Measurements from ENCODE around the gene KLF15.

The KLF15 gene

DNA sequence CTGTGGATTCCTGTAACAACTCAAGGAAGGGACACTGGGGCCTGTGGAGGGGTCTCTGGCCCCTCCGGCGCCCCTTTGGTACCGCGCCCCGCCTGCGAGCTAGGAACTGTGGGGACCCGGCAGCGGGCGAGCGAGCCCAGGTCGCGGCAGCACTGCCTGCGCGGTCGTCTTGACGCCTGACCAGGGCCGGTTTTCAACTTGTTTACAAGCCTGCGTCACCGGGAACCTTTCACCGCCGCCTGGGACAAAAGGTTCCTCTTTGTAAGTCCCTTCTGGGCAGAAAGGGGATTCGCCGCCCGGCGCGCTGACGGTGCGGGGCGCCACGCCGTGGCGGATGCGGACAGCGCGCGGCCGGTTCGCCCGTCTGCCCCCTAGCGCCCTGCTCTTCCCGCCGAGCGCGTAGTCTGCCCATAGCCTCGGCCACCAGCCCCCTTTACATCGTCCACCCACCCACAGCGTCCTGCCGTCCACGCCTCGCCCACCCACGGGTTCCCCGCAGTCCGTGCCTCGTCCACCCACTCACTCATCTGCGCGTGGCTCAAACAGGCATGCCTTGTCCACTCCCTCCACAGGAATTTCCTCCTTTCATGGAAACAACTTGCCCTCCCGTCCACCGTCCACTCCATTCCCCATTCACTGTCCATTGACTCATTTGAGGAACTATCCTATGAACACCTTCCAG lies 32.0 kb upstream of the KLF15 start:
- DNase-seq: no peak

DNA sequence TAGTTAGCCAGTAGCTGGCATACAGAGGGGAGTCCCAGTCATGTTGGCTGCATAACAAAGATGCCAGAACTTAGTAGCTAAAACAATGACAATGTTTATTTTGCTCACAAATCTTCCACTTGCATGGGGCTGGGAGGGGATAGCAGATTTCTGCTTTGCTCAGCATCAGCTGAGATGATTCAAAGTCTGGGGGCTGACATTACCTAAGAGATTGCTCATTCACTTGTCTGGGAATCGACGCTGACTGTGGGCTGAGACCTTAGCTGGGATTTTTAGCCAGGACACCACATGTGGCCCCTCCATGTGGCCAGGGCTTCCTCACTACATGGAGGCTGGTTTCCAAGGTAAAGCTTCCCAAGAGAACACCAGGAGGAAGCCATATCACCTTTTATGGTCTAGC lies 24.8 kb upstream of the KLF15 start:
- DNase-seq: no peak

DNA sequence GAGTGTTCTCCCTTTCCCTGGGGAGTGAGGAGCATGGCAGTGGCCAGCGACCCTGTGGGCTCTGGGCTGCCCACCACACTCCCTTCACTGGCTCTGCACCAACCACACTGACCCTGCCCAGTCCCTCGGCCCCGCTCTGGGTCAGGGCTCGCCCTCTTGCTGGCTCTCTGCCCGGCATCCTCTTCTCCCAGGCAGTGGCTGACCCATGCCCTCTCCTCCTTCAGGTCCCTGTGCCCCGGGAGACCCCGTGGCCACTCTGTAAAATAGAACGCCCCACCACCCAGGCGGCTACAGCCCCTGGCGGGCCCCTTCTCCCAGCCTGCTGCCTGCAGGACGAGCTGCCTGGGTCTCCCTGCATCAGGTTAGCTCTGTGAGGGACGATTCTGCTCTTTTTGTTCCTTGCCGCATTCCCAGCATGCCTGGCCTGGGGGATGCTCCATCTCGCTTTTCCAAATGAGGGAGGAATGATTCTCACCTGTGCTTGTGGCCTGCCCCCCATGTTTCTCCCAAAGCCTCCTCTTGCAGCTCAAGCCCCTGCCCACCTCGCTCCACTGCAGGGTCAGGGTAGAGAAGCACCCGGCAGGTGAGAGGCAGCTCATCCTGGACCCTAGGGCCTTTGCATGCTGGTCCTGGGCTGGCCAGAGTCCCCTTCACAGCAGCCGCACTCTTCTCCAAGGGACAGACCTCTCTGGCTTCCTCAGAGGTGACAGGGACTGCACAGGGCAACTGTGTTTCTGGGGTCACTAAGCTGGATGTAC lies 23.0 kb upstream of the KLF15 start:
- DNase-seq: no peak

DNA sequence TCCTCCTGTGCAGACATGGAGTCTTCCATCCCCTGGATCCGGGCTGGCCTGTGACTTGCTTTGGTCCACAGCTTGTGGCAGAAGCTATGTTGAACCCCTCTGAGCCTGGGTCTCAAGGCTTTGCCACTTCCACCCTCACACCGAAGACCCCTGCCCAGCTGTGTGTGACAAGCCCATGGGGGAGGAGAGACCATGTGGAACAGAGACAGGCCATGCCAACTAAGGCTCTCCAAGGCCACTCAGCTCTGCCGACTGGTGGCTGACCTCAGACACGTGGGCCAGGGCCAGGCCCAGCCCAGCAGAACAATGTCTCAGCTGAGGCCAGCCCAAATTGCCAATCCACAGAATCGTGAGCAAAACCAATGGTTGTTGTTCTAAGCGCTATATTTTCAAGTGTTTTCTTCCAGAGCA lies 21.1 kb upstream of the KLF15 start:
- no peak for DNase-seq

DNA sequence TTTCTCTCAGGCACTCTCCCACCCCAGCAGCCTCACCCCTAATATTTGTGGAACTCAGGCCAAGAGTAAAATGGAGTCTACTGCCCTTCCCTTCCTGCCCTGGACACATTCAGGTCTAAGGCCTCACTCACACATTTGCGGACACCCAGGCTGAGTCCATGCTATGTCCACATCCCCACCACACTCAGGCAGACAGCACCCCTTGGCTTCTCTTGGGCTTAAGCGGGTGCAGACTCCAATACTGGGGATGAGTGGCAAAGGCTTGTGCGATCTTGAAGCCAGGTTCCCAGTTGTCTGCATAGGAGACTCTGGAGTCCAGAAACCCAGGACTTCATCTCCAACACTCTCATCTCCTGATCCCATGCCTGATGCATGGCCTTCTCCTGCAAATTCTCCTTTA lies 20.0 kb upstream of the KLF15 start:
- DNase-seq: no peak

DNA sequence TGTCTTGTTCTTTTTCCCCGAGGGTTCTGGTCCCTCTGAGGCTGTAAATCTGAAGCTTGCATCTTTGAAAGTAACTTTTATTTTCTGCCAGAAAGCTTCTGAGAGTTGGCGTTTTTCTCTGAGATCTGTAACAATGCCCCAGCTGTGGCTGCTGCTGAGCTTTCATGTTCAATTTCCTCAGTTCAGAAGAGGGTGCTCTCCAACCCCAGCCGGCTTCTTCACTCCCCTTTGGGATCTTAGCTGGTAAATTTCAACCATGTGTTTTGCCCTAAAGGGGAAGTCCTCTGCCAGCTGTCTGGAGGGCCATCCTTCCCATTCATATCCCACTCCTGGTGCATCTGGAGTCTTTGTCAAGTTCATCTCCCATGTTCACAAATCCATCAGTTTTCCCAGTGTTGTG lies 19.2 kb upstream of the KLF15 start:
- no peak for DNase-seq

DNA sequence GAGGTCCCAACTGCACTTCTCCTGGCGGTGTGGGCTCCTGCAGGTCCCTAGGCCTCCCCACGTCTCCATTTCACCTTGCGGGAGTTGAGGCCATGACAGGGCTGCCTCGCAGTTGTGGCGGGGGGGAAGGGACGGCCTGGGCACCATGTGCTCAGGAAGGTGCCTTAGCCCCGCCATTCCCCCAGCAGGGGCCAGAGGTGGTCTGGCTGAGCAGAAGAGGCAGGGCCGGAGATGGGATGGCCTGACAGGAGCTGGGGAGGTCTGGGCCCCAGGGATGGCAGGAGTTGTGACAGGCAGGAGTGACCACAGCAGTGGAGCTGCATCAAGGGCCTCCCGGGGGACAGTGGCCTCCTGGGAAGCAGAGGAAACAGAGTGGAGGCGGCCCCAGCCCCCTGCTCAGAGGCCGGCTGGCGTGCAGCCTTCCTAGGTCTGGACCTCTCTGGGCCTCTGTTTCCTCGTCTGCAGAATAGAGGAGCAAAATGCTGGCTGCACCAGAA lies 18.7 kb upstream of the KLF15 start:
- no peak for DNase-seq

DNA sequence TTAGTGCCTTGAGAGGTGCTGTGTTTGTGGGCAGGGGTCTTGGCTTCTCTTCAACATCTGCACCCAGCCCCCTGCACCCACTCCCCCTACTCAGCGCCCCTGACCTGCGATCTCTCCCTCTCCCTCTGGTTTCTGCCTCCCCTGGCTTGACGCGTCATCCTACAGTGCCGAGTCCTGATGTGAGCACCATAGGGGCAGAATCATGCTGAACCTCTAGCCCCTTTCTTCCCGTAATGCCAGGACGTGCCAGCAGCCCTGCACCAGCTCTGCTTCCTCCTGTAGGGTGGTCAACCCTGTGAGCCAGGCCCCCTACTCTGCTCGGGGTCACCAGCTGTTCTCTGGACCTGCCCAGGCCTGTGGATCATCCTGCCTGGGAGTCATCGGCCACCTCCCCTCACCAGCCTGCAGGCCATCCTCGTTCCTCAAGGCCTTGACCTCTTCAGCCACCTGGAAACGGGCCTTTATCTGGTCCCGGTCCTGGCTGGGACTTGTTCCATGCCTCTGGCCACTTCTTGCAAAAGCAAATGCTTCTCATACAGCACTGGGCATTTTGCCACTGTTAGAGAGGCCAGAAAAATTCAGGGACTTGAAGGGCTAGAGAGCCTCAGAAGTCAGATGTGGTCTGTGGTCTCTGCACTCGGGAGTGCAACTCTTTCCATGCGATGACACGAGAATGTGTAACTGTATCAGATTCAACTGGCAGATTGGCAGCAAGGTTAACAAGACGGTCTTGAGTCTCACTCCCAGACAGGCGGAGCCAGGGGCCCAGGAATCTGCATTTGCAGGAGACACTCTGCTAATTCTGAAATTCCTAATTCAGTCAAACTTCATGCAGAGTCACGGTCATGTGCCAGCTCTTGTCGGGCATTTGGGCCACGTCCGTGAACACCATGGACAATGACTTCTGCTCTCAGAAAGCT lies 16.7 kb upstream of the KLF15 start:
- no peak for DNase-seq

DNA sequence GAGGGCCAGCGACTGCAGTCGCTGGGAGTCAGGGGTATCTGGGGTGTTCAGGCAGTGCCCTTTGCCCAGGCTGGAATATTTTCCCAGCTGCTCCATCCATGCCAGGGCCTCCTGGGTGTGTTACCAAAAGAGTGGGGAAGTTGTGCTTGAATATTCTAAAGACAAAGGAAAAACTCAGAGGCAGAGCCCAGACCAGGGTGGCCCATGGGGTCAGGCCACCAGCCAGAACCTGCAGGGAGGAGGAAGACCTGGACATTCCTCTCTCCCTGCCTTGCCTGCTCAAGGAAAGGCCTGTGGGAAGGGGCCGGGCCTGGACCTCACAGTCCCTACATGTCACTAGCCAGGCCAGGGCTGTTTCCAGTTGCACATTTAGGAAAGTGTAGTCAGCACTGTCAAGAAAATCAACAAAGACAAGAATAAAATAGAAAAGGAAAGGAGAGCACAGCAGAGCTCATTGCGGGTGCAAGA lies 16.0 kb upstream of the KLF15 start:
- DNase-seq: no peak

DNA sequence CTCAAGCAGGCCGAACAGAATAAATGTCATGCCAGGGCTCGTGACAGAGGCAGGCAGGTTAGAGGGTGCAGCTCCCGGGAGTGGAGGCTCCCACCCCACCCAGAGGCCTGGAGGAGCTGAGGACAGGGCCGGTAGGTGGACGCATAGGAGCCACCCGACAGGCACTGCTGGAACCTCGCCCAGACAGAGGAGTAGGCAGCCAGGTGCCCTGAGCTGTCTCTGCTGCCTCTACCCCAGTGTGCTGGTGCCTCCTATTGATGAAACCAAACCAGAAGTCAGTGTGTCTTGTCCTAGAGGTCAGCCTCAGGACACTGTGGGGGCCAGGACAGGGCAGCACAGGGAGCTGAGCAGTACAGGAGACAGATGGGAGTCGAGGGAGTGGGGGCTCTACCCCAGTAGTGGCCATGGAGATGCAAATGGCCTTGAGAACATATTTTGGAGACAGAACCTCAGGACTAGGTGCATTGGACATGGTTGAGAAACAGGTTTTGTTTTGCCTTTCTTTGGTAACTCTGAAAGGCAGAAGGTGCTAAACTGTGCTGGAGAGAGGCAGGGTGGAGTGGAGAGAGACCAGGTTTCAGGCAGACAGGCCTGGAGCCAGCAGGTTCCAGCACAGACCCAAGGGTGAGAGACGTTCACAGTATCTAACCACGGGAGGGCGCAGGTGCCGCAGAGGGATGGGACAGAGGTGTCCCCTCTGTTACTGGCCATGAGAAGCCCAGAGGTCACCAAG lies 15.4 kb upstream of the KLF15 start:
- DNase-seq: no peak

DNA sequence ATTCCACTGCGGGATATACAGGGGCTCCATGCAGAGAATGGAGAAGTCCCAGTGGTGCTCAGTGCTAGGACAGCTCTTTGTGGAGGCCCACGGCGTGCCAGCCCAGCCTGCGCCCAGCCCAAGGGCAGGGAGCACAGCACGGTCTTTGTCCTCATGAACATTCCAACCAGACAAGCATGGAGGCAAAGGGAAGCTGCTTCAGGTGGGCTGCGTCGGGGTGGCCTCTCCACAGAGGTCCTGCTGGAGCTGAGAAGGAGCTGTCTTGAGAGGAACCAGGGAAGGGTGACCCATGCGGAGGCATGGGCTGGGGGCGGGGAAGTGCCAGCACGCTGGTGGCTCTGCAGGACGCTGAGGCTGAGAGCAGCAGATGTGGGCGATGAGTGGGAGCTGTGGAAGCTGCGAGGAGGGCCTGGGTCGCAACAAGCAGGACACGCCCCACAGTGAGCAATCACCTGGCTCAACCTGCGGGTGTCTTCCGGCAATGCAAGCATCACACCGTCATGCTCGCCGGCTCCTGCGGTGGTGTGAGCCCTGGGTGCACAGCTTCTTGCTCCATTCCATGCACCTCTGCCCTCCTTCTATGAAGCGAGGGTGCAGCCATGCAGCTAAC lies 14.0 kb upstream of the KLF15 start:
- no peak for DNase-seq

DNA sequence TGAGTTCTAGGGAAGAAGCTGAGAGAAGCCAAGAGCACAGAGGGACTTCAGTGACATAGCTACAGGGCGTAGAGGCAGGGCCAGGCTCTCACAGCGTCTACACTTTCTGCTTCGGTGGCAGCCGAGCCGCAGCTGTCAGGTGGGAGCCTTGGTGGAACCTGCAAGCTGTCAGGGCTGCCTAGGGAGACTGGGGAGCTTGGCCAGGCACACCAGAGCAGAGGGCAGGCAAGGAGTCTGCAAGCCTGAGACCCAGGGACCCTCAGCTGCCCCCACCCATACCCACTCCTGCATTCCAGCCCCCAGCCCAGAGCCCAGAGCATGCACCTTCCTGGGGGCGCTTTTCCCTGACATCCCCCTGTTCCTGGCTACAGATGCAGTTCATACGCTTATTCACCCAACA lies 13.4 kb upstream of the KLF15 start:
- DNase-seq: no peak

DNA sequence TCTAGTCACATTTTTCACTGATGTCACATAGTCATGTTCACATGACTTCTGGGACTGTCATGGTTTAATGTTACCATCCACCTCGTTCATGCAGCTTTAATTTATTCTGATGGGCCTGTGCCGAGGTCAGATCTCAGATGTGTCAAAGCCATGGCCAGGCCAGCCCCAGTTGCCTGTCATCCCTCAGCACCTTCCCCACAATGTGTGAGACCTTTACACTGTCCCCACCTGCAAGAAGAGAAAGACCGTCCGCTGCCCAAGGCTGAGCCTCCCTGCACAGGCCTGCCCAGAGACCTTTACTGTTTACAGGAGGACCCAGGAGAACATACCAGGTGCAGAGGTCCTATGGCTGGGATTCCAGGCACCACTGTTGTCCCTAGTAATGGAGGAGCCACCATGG lies 12.8 kb upstream of the KLF15 start:
- no peak for DNase-seq

DNA sequence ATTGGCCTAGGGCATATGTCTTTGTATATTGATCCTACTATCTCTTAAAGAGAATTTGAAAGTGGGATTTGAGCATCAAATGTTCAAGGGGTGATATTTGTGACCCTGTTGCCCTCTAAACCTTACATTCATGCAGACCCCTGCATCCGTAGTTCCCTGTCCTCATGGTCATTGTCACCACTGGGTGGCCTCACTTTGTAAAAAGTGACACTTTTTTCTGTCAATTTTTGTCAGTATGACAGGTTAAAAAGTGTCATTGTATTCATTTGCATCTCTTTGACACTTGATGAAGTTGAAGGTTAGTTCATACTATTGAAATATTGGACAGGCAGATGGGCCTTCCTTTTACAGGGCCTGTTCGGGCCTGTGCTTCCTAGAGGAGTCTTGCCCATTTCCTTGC lies 12.3 kb upstream of the KLF15 start:
- DNase-seq: no peak

DNA sequence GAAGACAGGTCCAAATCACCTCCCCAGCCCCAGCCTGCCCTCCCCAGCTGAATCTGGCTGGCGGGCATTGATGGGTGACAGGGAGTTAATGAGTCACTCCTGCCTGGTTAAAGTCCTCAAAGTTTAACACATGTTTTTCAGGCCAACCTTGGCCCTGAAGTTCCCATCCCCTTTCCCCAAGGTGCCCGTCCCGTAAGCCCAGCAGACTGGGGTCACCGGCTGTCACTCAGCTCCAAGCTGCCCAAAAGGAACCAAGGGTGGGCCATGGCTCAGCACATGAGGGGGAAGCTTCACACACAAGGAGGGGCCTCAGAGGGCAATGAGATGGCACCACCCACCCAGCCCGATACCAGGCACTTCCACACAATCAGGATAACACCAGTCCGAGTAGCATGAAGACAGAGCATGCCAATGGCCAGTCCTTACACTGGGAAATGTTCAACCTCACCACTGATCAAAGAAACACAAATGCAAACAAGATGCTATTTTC lies 10.2 kb upstream of the KLF15 start:
- DNase-seq: no peak

DNA sequence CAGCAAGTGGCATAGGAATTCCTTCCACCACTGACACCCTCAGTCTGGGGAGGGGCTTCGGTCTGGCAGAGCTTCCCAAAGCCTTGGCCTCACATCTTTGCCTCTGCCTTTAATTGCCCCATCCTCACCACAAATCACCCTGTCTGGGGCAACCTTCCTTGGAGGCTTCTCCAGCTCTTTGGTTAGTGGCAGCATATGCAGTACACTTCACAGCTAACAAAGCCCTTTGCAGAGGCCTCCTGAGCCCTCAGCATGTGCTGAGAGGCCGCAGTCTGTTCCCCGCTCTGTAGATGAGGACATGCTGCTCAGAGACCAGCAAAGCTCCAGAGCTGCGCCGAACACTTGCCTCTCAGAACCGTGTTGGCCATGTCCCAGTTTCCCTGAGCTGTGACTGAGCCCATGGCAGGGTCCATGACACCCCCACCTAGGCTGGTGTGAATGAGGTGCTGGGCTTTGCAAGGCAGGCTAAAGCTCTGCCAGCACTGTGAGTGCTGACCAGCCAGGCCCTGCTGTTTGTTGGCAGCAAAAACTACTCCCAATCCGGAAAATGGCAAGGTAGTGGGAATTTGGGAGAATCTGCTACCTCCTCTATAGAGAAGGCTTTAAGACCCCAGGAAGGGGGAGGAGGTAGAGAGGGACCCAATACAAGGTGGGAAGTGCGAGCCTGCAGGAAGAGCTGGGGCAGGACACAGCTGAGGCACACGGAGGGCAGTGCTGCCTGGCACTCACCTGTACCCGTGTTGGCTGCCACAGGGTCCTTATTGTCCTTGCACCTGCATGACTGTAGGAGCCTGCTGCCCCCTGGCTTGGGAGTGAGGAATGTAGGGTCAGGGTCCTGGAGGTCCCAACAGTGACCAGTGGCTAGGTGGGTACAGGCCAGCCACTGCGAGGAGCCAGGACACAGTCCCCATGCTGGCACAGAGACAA lies 8.4 kb upstream of the KLF15 start:
- no peak for DNase-seq

DNA sequence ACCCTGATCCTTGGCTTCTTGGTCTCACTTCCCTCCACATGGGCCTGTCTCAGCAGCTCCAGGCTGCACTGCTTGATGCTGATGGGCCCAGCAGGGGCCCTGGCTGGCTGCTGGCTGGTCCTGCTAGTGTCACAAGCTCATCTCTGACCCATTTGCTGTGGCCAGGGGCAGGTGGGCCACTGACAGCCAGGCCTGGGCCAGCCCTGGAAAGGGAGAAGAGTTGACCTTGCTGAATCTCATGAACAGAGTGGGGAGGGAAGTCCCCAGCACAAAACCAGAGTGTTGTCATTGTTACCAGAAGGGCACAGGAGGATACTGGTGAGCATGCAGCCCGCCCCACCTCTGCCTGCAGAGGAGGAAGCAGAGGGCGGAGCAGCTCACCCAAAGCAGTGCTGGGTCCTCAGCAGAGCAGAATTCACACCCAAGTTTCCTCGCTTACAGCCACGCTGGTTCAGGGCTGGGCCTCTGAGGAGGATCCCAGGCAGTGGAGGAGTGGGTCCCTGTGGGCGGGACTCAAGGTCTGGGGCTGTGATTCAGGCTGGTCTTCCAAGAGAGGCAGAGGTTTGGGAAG lies 7.6 kb upstream of the KLF15 start:
- no peak for DNase-seq

DNA sequence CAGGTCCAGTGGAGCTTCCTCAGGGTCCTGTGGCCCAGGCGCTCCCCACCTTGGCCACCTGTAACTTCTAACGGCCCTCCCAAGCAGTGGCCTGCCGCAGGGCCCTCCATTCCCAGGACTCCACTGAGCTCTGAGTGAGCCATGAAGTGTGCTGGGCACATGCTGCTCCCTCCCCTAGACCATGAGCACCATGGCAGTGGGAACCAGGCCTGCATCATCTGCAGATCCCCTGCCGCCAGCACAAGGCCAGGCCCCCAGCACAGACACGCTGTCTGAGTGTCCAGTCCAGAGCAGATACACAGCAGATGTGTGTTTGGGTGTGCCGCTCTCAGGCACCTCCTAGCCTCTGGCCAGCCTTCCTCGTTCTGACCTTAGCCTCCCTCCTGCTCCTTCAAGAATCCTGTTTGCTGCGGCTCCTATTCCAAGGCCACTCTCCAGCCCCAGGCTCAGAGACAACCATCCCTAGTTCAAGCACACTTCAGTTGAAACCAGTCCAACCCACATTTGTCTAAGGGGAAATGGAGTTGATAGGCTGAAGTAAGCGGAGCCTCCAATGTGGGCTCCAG lies 7.0 kb upstream of the KLF15 start:
- DNase-seq: no peak

DNA sequence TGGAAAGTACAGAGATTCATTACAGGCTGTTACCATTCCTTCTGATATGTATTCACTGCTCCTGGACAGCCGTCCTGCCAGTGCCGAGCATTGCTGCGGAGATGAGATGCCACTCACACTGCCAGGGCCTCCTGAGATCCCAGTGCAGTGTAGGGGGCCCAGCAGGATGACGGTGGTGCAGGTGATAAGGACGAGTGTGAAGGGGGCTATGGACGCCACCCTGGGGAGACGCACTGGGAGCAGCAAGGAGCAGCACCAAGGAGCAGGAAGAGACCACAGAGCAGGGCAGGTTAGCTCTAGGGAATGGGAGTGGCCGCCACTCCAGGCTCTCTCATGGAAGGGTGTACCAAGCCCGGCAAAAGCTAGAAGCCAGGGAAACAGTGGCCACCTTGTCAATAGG lies 4.0 kb upstream of the KLF15 start:
- DNase-seq: no peak

DNA sequence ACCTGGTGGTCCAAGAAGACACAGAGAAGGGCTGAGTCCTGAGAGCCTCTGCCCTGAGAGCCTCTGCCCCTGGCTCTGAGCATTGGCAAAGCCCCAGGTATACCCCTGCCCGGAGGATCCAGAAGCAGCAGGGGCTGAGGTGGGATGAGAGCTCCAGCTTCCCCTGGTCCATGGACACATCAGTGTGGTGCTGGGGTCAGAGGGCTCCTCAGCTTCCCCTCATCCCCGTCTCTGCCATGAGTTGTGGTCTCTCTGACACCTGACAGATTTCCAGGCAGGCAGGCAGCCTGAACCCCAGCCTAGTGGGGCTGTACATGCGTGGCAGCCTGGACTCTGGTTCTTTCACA lies 3.5 kb upstream of the KLF15 start:
- DNase-seq: no peak
